MM.1S (cell line): ENCODE results near the gene NUDT1.
A peak's percentile ranks its signal among the peaks of the same experiment; 100 is the strongest.

Experiments used
- DNase-seq: peaks from one replicate; pipeline ENCODE4 v3.0.0-alpha.2; 2015
- H2AFZ ChIP-seq: fragments of 300-600 bp; sonication (generic); 2 replicates; pipeline ENCODE4 v1.6.0; 2016; ENCODE audit warnings: antibody characterized with exemption, low read length
- H3F3A ChIP-seq: fragments of 300-600 bp; sonication (generic); 2 replicates; pipeline ENCODE4 v1.6.1; 2016; ENCODE audit warnings: mild to moderate bottlenecking, antibody characterized with exemption, low read length, moderate library complexity, mixed read lengths; ENCODE audit not compliant: insufficient read depth
- H3K27ac ChIP-seq: fragments of 300-600 bp; sonication (generic); 2 replicates; pipeline ENCODE4 v1.5.1; 2016; ENCODE audit warnings: mild to moderate bottlenecking, low read length
- H3K27me3 ChIP-seq: fragments of 300-600 bp; sonication (generic); replicated peaks from 2 replicates; pipeline ENCODE4 v1.6.0; 2016; ENCODE audit warnings: low read length; ENCODE audit not compliant: insufficient read depth
- H3K36me3 ChIP-seq: fragments of 300-600 bp; sonication (generic); replicated peaks from 2 replicates; pipeline ENCODE4 v1.6.1; 2016; ENCODE audit warnings: mild to moderate bottlenecking, low read length, mixed read lengths; ENCODE audit not compliant: insufficient read depth
- H3K4me1 ChIP-seq: fragments of 300-600 bp; sonication (generic); 2 replicates; pipeline ENCODE4 v1.6.1; 2016; ENCODE audit warnings: low read length, mixed read lengths
- H3K4me2 ChIP-seq: fragments of 300-600 bp; sonication (generic); 2 replicates; pipeline ENCODE4 v1.6.0; 2016; ENCODE audit warnings: low read depth, low read length
- H3K4me3 ChIP-seq: fragments of 300-600 bp; sonication (generic); 2 replicates; pipeline ENCODE4 v1.5.1; 2016; ENCODE audit warnings: low read length, mixed read lengths
- H3K79me2 ChIP-seq: fragments of 300-600 bp; sonication (generic); 2 replicates; pipeline ENCODE4 v1.6.1; 2016; ENCODE audit warnings: mixed run types, low read length, mixed read lengths
- H3K9ac ChIP-seq: fragments of 300-600 bp; sonication (generic); 2 replicates; pipeline ENCODE4 v1.6.1; 2016; ENCODE audit warnings: low read length, mixed read lengths
- H3K9me2 ChIP-seq: fragments of 300-600 bp; sonication (generic); replicated peaks from 2 replicates; pipeline ENCODE4 v1.6.1; 2016; ENCODE audit warnings: mild to moderate bottlenecking, low read length, mixed read lengths; ENCODE audit not compliant: insufficient read depth
- H3K9me3 ChIP-seq: fragments of 300-600 bp; sonication (generic); replicated peaks from 2 replicates; pipeline ENCODE4 v1.6.1; 2016; ENCODE audit warnings: mild to moderate bottlenecking, low read length, mixed read lengths; ENCODE audit not compliant: insufficient read depth
- H4K20me1 ChIP-seq: fragments of 300-600 bp; sonication (generic); 2 replicates; pipeline ENCODE4 v1.6.1; 2016; ENCODE audit warnings: mild to moderate bottlenecking, low read length, moderate library complexity, mixed read lengths; ENCODE audit not compliant: insufficient read depth
- CTCF ChIP-seq: fragments of 300-600 bp; sonication (generic); IDR thresholded peaks from 2 replicates; pipeline ENCODE4 v1.5.1; 2016; ENCODE audit warnings: antibody characterized with exemption, low read length, mixed read lengths
- EZH2 ChIP-seq: fragments of 300-600 bp; sonication (generic); optimal IDR thresholded peaks from 2 replicates; pipeline ENCODE3; 2017; ENCODE audit warnings: low read depth, mild to moderate bottlenecking, antibody characterized with exemption, low read length, mixed read lengths
- EZH2phosphoT487 ChIP-seq: fragments of 300-600 bp; sonication (generic); IDR thresholded peaks from 2 replicates; pipeline ENCODE4 v1.6.1; 2018; ENCODE audit warnings: antibody characterized with exemption, low read length

Gene NUDT1

GRCh38 chr7:2230226-2230625 is 11.8 kb upstream of the NUDT1 start:
- H3K9me2 ChIP-seq = no peaks in the 10 kb centered on the region
- peaks cover 38% of the 10 kb centered on the region for H3K79me2 ChIP-seq
- no peaks in the 10 kb centered on the region for H4K20me1 ChIP-seq
- no peak overlapping the region for H3K27ac ChIP-seq
- H3K4me2 ChIP-seq = no peak overlapping the region
- peaks cover 15% of the 10 kb centered on the region for H3F3A ChIP-seq
- H3K9ac ChIP-seq = no peak overlapping the region
- no peaks in the 10 kb centered on the region; the same call in 1 of the 2 replicates for H3K36me3 ChIP-seq
- H2AFZ ChIP-seq = no peak overlapping the region
- no peaks in the 10 kb centered on the region for H3K27me3 ChIP-seq
- no peak overlapping the region for H3K4me3 ChIP-seq
- TF ChIP-seq EZH2 (no peak), CTCF (no peak), EZH2phosphoT487 (no peak)
- H3K4me1 ChIP-seq = 0 out of 2 replicates have a peak, but pooled peaks cover 4% of the 10 kb centered on the region
- H3K9me3 ChIP-seq = no peaks in the 10 kb centered on the region
- no peak for DNase-seq

GRCh38 chr7:2230882-2231281 is 11.1 kb upstream of the NUDT1 start:
- no peak for DNase-seq
- H3K79me2 ChIP-seq = peaks cover 38% of the 10 kb centered on the region

DNA sequence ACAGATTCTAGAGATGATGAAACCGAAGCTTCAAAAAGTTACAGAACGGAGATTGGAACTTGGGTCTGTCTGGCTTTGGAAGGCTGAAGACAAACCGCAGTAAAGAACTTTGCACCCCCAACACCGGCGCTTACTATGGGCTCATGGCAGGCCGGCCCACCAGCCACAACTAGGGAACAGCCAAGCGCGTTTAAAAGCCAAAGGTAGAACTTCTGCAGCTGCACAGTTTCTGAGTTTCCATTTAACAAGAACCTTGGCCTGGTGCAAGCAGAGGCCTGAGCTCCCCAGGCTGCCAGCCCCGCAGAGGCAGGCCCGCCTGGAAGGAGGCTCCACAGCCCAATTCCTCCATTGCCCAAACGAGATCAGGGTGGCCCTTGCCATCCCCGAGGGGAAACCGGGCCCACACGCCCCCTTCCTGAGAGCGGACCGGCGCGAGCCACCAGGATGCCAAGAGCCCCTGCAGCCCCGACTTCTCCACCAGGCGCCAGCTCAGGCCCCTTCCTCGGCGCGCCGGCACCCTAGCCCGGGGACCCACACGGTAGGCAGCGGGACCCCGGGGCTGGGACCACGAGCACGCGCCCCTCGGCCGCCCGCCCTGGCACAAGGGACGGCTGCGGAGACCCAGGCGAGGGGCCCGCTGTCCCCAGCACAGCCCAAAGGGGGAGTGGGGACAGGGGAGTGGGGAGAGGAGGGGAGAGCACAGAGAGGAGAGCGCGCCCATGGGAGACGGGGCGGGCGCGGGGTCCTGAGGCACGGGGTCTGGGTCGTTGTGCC is 9.8 kb upstream of the NUDT1 start:
- peak; percentile 20 for DNase-seq
- H3F3A ChIP-seq = peaks cover 15% of the 10 kb centered on the region
- H4K20me1 ChIP-seq = no peaks in the 10 kb centered on the region
- no peak for TF ChIP-seq CTCF
- no peak for TF ChIP-seq EZH2phosphoT487
- no peak for TF ChIP-seq EZH2
- H3K9me3 ChIP-seq = no peaks in the 10 kb centered on the region
- H3K4me2 ChIP-seq = peak overlapping the region; percentile 75
- H3K4me3 ChIP-seq = peak overlapping the region; percentile 80
- no peak overlapping the region for H3K27ac ChIP-seq
- no peaks in the 10 kb centered on the region for H3K27me3 ChIP-seq
- peaks cover 38% of the 10 kb centered on the region for H3K79me2 ChIP-seq
- peak overlapping the region; percentile 90 for H3K9ac ChIP-seq
- H2AFZ ChIP-seq = peak overlapping the region; percentile 92
- H3K9me2 ChIP-seq = no peaks in the 10 kb centered on the region
- H3K4me1 ChIP-seq = 0 out of 2 replicates have a peak, but pooled peaks cover 4% of the 10 kb centered on the region
- no peaks in the 10 kb centered on the region; the same call in none of the 2 replicates for H3K36me3 ChIP-seq

More at GRCh38 chr7:2230882-2231281, 11.1 kb upstream of the NUDT1 start:
- H3K4me3 ChIP-seq = no peak overlapping the region
- H3F3A ChIP-seq = peaks cover 15% of the 10 kb centered on the region
- no peak for TF ChIP-seq EZH2phosphoT487
- TF ChIP-seq CTCF = no peak
- no peak for TF ChIP-seq EZH2
- no peaks in the 10 kb centered on the region for H3K9me3 ChIP-seq
- no peak overlapping the region for H3K4me2 ChIP-seq
- no peaks in the 10 kb centered on the region for H3K27me3 ChIP-seq
- no peak overlapping the region for H3K9ac ChIP-seq
- H2AFZ ChIP-seq = no peak overlapping the region
- H3K4me1 ChIP-seq = 0 out of 2 replicates have a peak, but pooled peaks cover 4% of the 10 kb centered on the region
- no peak overlapping the region for H3K27ac ChIP-seq
- no peaks in the 10 kb centered on the region for H3K9me2 ChIP-seq
- H3K36me3 ChIP-seq = no peaks in the 10 kb centered on the region; the same call in 1 of the 2 replicates
- no peaks in the 10 kb centered on the region for H4K20me1 ChIP-seq
